Large intestine (tissue), 12 donors: ENCODE data around the gene LRRC74A. TPM values are rescaled to one million over a fixed set of nuclear protein-coding genes. Genes with fewer than 3 reads are reported as not detected.

Experiments used
- DNase-seq, 2 donors: peaks; one replicate each; pipeline versions ENCODE4 v3.0.0 to v3.0.0-alpha.2; 2013
- H3K27ac ChIP-seq: one replicate; pipeline ENCODE4 v1.5.1; 2013; ENCODE audit warnings: low read length
- H3K27me3 ChIP-seq: 2 replicates; pipeline ENCODE4 v1.6.1; 2013; ENCODE audit warnings: low read length; ENCODE audit not compliant: control insufficient read depth, insufficient read depth
- H3K36me3 ChIP-seq: 2 replicates; pipeline ENCODE4 v1.6.1; 2013; ENCODE audit warnings: low read length; ENCODE audit not compliant: control insufficient read depth, insufficient read depth
- H3K4me1 ChIP-seq: one replicate; pipeline ENCODE4 v1.6.1; 2013; ENCODE audit warnings: low read length; ENCODE audit not compliant: control insufficient read depth, insufficient read depth
- H3K4me3 ChIP-seq: one replicate; pipeline ENCODE4 v1.5.1; 2013; ENCODE audit warnings: low read length
- H3K9me3 ChIP-seq: one replicate; pipeline ENCODE4 v1.6.1; 2013; ENCODE audit warnings: mild to moderate bottlenecking, low read depth, low read length, moderate library complexity; ENCODE audit not compliant: control insufficient read depth
- WGBS: methylation state at CpG from one replicate; pipeline ENCODE4 v1.1.5; 2013; ENCODE audit warnings: low lambda C conversion rate; ENCODE audit not compliant: insufficient coverage; 5-methylcytosine and 5-hydroxymethylcytosine counted together
- long read RNA-seq, 11 donors: transcript quantifications; one replicate each; lab custom pipeline, GENCODE V29; 2026
- polyA plus RNA-seq: library from polyadenylated mRNA; unstranded; fragments of 120-200 nt; gene quantifications from one replicate; pipeline ENCODE4 v1.2.1, GENCODE V29; 2013

The LRRC74A gene
- polyA plus RNA-seq, result not detected
- long read RNA-seq, donor 1, result 0 reads
- long read RNA-seq, donor 2, result 0 reads
- long read RNA-seq, donor 3, result 0 reads
- long read RNA-seq, donor 4, result 0 reads
- long read RNA-seq, donor 5, result 0 reads
- long read RNA-seq, donor 6, result 0 reads
- long read RNA-seq, donor 7, result 0 reads
- long read RNA-seq, donor 8, result 0 reads
- long read RNA-seq, donor 9, result 0 reads
- long read RNA-seq, donor 10, result 0 reads
- long read RNA-seq, donor 11, result 0 reads

DNA sequence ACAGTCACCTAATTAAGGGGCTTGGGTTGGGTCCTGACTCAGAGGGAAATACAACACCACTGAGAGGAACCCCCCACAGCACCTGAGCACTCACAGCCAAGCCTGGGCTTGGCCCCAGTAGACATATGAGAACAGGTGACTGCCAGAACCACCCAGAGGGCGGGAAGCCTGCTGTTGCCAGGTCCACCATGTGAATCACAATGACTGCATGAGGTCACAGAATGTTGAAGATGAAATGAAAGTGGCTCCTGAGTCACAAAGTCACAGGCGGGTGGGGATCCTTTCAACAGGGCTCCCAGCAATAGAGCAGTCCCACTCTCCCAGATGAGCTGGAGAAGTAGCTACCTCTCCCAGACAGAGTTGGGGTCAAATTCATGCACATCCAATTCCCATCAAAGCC is at the start of gene LRRC74A:
TSS of gene LRRC74A (plus strand) at position 287 of the 400 bp plus-strand sequence. CDS start 290 bp downstream, outside the sequence.
- WGBS, result no CpG with 5 or more reads among the region's 2 CpGs

DNA sequence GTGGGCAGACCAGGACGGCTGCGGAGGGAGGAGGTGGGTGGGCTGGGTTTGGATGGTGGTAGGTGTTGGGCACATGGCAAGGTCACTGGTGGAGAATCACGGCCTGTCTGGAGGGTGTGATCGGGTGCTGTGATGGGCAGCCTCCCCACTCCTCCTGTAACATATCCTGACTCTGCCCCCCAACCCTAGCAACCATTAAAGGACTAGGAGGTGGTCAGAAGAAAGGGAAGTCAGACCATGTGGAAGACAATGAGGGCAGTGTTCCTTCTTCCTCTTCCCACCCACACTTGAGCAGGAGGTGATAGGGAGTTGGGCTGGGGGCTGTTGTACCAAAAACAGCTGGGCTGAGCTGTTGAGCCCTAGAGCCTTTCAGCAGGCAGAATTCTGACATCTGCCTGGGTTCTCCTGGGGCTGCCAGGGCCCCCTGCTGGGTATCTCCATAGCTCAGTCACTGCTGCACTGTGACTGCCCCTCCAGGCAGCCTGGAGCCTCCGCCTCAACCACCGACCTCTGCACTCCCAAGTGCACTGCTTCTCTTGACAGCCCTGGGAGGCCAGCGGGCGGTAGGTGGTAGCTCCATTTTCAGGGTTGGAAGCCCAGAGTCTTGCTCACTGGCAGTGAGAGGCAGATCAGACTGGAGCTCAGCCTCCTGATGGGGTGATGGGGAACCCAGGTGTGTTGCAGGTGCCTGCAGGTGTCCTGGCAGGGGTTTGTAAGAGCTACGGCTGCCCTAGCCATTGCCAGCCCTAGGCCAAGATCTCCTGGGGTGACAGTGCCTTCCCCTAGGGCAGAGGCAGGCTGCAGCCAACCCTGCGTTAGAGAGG is 49.6 kb upstream of the LRRC74A start:
- Histone ChIP-seq H3K27ac (no peak overlapping the region), H3K4me3 (no peak overlapping the region), H3K4me1 (peaks cover 20% of the 10 kb centered on the region), H3K36me3 (peaks cover 20% of the 10 kb centered on the region), H3K9me3 (peaks cover 4% of the 10 kb centered on the region), H3K27me3 (no peaks in the 10 kb centered on the region)
- DNase-seq, result peak in 1 of 2 donors; percentile 23
- WGBS, result no CpG with 5 or more reads among the region's 10 CpGs

More for the DNA sequence above, at the start of gene LRRC74A:
- Histone ChIP-seq H3K27ac (no peak within 1 kb of the TSS), H3K4me1 (no peaks in the 10 kb centered on the region), H3K9me3 (no peaks in the 10 kb centered on the region), H3K4me3 (no peak within 1 kb of the TSS), H3K27me3 (no peaks in the 10 kb centered on the region), H3K36me3 (no peaks in the 10 kb centered on the region)
- DNase-seq, result no peak

DNA sequence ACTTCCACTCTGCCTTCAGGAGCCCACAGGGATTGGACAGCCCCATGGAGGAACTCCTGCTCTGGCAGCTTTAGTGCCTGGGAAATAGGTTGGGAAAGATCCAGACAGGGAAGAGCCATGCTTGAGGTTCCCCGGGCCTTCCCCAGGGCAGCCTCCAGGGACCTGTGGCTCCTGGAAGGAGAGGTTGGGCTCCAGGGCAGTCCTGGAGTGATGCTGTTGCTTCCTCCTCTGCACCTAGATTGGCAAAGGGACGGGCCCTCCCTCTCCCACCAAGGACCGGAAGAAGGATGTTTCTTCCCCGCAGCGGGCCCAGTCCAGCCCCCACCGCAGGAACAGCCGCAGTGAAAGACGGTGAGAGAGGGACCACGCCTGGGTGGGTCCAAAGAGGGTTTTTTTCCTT is 48.5 kb upstream of the LRRC74A start:
- no peak overlapping the region for H3K27ac ChIP-seq
- no peaks in the 10 kb centered on the region for H3K27me3 ChIP-seq
- H3K4me1 ChIP-seq, result peaks cover 15% of the 10 kb centered on the region
- H3K4me3 ChIP-seq, result no peak overlapping the region
- no peak for DNase-seq
- H3K36me3 ChIP-seq, result peaks cover 31% of the 10 kb centered on the region
- no CpG with 5 or more reads among the region's 9 CpGs for WGBS
- H3K9me3 ChIP-seq, result peaks cover 4% of the 10 kb centered on the region

GRCh38 chr14:76778546-76779215 is 47.5 kb upstream of the LRRC74A start:
- H3K4me1 ChIP-seq, result peaks cover 6% of the 10 kb centered on the region
- H3K9me3 ChIP-seq, result peaks cover 4% of the 10 kb centered on the region
- H3K4me3 ChIP-seq, result no peak overlapping the region
- H3K27ac ChIP-seq, result no peak overlapping the region
- no peak for DNase-seq
- no peaks in the 10 kb centered on the region for H3K27me3 ChIP-seq
- no CpG with 5 or more reads among the region's 16 CpGs for WGBS
- H3K36me3 ChIP-seq, result peaks cover 36% of the 10 kb centered on the region

GRCh38 chr14:76779221-76780057 is 46.8 kb upstream of the LRRC74A start:
- WGBS, result no CpG with 5 or more reads among the region's 7 CpGs
- Histone ChIP-seq H3K4me1 (no peaks in the 10 kb centered on the region), H3K27me3 (no peaks in the 10 kb centered on the region), H3K9me3 (peaks cover 4% of the 10 kb centered on the region), H3K36me3 (peaks cover 44% of the 10 kb centered on the region), H3K4me3 (no peak overlapping the region), H3K27ac (no peak overlapping the region)
- DNase-seq, result no peak

- H3K4me3 ChIP-seq, result no peak overlapping the region
- H3K27me3 ChIP-seq, result no peaks in the 10 kb centered on the region
- peaks cover 44% of the 10 kb centered on the region for H3K36me3 ChIP-seq
- peaks cover 4% of the 10 kb centered on the region for H3K9me3 ChIP-seq
- 100% methylated on average over 1 of the region's 2 CpGs for WGBS
- no peak for DNase-seq
- no peak overlapping the region for H3K27ac ChIP-seq
- no peaks in the 10 kb centered on the region for H3K4me1 ChIP-seq
These were observed 46.2 kb upstream of the LRRC74A start for GRCh38 chr14:76780058-76780345.

DNA sequence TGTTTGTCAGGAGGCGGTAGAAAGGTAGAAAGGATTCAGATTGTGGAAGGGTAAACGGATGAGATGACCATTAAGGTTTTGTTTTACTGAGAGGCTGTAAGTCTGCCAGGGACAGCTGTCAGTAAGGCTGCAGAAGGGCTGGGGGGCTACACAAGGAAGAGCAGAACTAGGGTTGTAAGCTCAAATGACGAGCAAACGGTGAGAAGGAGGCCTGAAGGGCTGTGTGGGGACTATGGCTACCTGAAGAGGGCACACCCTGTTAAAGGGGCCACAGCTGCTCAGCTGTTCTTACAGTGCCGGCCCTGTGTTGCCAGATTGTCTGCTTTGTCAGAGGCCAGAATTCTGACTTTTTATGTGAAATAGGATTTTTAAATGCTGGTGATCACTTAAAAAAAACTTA is 45.8 kb upstream of the LRRC74A start:
- Histone ChIP-seq H3K4me1 (no peaks in the 10 kb centered on the region), H3K9me3 (peaks cover 4% of the 10 kb centered on the region), H3K27me3 (no peaks in the 10 kb centered on the region), H3K4me3 (no peak overlapping the region), H3K27ac (no peak overlapping the region), H3K36me3 (peaks cover 46% of the 10 kb centered on the region)
- 100% methylated on average over 2 of the region's 5 CpGs for WGBS
- no peak for DNase-seq

GRCh38 chr14:76780875-76781647 is 45.1 kb upstream of the LRRC74A start:
- Histone ChIP-seq H3K9me3 (no peaks in the 10 kb centered on the region), H3K27ac (no peak overlapping the region), H3K27me3 (no peaks in the 10 kb centered on the region), H3K4me1 (no peaks in the 10 kb centered on the region), H3K4me3 (no peak overlapping the region), H3K36me3 (peaks cover 50% of the 10 kb centered on the region)
- no CpG with 5 or more reads among the region's 11 CpGs for WGBS
- DNase-seq, result no peak

GRCh38 chr14:76781648-76782051 is 44.6 kb upstream of the LRRC74A start:
- Histone ChIP-seq H3K36me3 (peaks cover 54% of the 10 kb centered on the region), H3K27me3 (no peaks in the 10 kb centered on the region), H3K4me3 (no peak overlapping the region), H3K4me1 (no peaks in the 10 kb centered on the region), H3K27ac (no peak overlapping the region), H3K9me3 (no peaks in the 10 kb centered on the region)
- no peak for DNase-seq
- no CpG with 5 or more reads among the region's 2 CpGs for WGBS
